Tibial nerve (tissue), 4 donors: ENCODE data around the gene HPGDS.

Experiments used
- EP300 ChIP-seq, 2 donors: sonication (generic); formaldehyde crosslinking; IDR thresholded peaks; one replicate each; pipeline ENCODE4 v1.6.1; 2017; ENCODE audit warnings: antibody characterized with exemption in 2 of 2, mild to moderate bottlenecking in 1 of 2
- POLR2A ChIP-seq, 2 donors: fragments of 450-650 bp; IDR thresholded peaks; one replicate each; pipeline ENCODE4 v1.6.1; 2017; ENCODE audit warnings: antibody characterized with exemption in 2 of 2, mild to moderate bottlenecking in 2 of 2, moderate library complexity in 2 of 2
- TF ChIP-seq, protein P1 (sequence below), 5 experiments: fragments of 200-600 bp in 3 of 5; fragments of 450-650 bp in 2 of 5; sonication (generic) in 3 of 5; IDR thresholded peaks; one replicate each; pipeline ENCODE4 v1.5.1; 2016 to 2019; ENCODE audit warnings: antibody characterized with exemption in 5 of 5, mild to moderate bottlenecking in 3 of 5, moderate library complexity in 2 of 5

DNA sequence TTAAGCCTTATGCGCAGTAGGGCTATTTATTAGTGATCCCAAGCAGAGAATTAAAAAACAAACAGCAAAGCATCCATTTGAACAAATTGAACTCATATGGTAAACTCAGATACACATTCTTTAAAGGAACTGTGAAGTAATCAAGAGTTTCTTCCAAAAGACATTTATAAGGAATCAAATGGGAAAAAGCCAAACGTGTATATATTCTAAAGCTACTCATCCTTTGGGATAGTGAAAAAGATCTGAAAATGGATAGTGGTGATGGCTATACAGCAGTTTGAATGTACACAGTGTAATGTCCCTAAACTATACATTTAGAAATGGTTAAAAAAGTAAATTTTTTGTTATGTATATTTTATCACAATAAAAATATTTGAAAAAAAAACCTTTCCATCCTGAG lies 16.6 kb upstream of the HPGDS start:
- TF ChIP-seq, protein P1, sequence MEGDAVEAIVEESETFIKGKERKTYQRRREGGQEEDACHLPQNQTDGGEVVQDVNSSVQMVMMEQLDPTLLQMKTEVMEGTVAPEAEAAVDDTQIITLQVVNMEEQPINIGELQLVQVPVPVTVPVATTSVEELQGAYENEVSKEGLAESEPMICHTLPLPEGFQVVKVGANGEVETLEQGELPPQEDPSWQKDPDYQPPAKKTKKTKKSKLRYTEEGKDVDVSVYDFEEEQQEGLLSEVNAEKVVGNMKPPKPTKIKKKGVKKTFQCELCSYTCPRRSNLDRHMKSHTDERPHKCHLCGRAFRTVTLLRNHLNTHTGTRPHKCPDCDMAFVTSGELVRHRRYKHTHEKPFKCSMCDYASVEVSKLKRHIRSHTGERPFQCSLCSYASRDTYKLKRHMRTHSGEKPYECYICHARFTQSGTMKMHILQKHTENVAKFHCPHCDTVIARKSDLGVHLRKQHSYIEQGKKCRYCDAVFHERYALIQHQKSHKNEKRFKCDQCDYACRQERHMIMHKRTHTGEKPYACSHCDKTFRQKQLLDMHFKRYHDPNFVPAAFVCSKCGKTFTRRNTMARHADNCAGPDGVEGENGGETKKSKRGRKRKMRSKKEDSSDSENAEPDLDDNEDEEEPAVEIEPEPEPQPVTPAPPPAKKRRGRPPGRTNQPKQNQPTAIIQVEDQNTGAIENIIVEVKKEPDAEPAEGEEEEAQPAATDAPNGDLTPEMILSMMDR (IDR thresholded peaks at IDR 0.05): no peak
- TF ChIP-seq POLR2A (IDR thresholded peaks at IDR 0.05): no peak
- TF ChIP-seq EP300 (IDR thresholded peaks at IDR 0.05): no peak
